Measurements from ENCODE around the gene MAN1C1.

- TF ChIP-seq CTCF (IDR thresholded peaks at IDR 0.05) (no peak), POLR2A (IDR thresholded peaks at IDR 0.05) (no peak)
Observed at GRCh38 chr1:25580927-25581326, 35.7 kb upstream of the MAN1C1 start.
